ENCODE results near the gene UBTF.
"Not testable (repeated sequence)": the region's sequence is repeated elsewhere in the genome, so short reads cannot be mapped to it uniquely, and the experiment has no call there.

The UBTF gene

DNA sequence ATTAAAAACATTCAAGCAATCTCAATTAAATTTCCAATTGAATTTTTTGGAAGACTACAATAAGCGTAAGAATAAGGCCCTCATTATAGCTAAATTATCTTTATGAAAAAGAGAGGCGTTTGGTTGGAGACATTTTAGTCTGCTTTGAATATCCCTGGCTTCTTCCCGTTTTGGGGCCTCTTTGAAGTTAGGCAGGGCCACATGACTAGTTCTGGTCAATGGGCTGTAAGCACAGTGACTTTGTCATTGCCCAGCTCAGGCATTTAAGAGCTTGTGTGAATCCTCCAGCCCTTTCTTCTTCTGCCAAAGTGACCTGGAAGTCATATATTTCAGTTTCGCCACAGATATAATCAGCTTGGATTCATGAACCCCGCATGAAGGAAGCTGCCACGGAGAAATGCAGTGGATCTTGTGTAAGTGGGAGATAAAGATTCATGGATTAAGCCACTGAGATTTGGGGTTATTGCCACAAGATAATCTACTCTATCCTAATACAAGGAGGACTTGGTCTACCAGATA, 21.7 kb upstream of the UBTF start:
- no peak for DNase-seq

DNA sequence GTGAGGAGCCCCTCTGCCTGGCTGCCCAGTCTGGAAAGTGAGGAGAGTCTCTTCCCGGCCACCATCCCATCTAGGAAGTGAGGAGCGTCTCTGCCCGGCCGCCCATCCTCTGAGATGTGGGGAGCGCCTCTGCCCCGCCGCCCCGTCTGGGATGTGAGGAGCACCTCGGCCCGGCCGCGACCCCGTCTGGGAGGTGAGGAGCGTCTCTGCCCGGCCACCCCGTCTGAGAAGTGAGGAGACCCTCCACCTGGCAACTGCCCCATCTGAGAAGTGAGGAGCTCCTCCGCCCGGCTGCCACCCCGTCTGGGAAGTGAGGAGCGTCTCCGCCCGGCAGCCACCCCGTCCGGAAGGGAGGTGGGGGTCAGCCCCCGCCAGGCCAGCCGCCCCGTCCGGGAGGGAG, 18.4 kb upstream of the UBTF start:
- DNase-seq = not testable (repeated sequence)

DNA sequence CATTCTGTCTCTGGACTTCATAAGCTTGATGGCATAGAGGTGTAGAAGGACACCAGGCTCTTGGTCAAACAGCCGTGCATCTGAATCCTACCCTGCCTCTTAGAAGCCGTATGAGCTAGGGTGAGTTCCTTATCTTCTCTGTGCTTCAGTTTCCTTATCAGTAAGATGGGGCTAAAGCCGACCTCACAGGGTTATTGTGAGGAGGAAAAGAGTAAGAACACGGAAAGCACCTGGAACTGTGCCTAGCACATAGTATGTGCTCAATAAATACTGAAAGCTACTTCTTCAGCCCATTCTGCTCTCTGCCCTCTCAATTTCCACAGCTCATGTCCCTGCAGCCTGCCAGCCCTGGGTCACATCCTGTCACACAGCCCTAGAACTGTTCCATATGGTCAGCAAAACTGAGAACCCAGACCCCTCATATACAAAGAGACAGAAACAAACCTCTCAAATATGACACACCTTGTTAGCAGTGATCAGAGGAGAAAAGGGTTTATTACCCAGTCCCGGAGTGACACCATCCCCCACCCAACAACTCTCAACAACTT, 17.0 kb upstream of the UBTF start:
- no peak for DNase-seq

DNA sequence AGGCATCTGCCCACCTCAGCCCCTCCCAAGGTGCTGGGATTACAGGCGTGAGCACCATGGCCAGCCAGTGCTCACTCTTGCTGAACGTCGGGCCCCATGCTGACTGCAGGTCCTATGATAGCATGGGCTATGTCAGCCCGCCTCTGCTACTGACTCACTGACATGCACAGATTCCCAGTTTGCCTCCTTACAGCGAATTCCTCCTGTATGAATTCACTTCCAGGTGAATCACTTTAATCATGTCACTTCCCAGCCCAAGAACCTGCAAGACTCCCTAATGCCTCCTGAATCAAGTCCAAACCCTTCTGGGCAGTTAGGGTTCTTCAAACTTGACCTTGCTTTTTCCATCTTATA, 16.1 kb upstream of the UBTF start:
- DNase-seq = no peak

DNA sequence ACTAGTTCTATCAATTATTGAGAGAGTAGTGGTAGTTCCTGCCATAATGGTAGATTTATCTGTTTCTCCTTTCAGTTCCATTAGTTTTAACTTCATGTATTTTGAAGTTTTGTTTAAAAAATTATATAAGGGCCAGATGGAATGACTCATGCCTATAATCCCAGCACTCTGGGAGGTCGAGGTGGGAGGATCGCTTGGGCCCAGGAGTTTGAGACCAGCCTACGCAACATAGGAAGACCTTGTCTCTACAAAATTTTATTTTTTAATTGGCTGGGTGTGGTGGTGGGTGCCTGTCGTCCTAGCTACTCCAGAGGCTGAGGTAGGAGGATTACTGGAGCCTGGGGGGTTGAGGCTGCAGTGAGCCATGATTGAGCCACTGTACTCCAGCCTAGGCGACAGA, 14.1 kb upstream of the UBTF start:
- DNase-seq = no peak

DNA sequence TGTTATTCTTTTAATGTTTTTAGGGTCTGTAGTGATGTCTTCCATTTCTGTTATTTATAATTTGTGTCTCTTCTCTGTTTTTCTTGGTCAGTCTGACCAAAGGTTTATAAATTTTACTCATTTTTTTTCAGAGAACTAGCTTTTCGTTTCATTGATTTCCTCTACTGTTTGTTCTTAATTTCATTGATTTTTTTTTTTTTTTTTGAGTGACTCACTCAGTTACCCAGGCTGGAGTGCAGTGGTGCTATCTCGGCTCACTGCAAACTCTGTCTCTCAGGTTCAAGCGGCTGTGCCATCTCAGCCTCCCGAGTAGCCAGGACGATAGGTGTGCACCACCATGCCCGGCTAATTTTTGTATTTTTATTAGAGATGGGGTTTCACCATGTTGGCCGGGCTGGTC, 12.6 kb upstream of the UBTF start:
- no peak for DNase-seq

DNA sequence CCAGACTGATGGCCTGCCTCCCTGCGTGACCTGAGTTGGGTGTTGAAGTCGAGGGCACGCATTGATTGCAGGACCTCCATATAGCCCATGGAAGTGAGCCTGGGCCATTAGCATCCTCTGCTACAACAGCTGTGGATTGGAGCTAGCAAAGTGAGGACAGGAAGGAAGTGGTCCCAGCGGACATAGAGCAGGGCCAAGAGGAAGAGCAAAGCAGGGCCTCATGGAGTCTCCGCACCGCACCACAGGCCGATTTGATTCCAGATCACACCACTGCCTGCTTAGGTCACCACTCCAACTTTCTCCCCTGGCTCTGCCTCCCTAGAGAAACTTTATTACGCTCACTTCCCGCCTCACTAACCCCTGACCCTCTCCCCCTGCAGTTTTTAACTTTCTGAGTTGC, 10.7 kb upstream of the UBTF start:
- no peak for DNase-seq

DNA sequence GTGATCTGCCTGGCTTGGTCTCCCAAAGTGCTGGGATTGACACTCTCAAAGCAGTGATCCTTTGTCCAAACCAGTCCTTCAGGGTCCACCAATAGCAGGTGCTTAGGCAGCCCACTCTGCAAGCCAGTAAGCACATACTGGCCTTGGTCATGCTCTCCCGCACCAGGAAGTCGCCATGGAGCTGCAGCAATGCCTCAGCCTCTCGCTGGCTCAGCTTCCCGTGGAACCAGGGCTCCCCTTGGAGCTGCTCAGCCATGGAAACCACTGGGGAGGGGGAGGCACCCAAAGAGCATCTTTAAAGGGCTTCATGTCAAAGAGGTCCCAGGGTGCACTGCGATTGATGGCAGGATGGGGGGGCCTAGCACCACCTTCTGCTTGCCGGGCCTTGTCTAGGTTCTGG, 9.6 kb upstream of the UBTF start:
- DNase-seq = no peak

DNA sequence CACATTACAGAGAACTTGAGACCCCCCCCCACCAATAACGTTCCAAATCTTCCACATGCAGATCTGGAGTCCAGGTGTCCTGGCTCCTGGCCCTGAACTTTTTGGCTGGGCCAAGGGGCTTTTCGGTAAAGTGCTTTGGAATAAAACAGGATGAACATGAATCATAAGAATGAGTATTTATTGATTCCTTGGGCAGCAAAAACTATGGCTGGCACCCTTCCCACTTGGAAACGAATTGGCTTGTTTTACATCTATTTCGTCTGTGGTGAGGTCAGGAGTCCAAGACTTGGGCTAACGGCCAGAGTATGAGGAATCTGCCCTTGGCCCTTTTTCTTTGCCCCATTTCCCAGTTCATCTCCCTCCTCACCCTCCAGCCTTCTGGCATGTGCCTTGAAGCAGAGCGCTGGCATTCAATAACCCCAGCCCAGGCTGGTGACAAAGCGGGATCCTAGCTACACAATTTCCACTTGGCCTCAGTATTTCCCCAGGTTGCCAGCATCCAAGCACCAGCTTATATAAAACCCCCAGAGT, 4.1 kb upstream of the UBTF start:
- DNase-seq = no peak

DNA sequence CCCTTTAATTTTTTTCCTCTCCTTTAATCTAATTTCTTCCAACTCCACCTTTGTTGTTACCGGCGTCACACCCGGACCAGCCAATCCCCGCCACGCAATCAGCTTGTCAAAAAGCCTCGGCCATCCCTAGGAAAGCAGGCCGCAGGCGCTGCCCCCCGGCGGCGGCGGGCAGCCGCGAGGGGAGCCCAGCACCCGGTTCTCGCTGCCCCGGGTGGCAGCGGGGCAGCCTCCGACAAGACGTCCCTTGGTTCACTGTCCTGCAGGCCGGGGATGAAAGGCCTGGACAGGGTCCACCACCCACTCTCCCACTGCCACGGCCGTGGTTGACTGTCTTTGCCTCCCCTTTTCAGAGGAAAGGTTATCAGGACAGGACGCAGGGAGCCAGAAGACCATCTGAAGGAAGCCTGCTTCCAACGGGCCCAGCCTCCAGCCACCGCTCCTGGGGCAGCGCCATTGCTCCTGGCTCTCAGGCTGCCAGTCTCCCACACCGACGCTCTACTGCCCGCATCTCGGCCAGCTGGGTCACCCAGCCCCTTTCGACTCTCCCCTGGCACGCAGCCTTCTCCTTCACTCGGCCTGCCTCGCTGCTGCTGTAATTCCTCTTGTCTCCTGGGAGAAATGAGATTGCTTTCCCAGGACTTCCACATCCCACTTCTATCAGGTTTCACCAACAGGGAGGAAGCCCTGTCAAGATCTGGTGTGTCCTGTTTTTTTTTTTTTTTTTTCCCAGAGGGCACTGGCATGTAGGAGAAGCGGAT, 2.8 kb upstream of the UBTF start:
- peak; percentile 87 for DNase-seq

DNA sequence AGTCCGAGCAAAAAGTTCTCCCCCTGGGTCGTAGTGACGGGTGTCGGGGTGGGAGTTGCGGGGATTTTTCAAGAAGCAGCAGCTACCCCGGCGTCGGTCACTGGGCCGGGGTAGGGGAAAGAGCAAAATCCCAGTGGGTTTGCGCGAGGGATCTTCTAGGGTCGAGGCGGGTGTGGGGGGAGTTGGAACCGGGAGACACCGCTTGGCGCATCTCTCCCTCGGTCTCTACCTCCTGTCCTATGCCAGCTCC, 2.3 kb upstream of the UBTF start:
- DNase-seq = no peak

DNA sequence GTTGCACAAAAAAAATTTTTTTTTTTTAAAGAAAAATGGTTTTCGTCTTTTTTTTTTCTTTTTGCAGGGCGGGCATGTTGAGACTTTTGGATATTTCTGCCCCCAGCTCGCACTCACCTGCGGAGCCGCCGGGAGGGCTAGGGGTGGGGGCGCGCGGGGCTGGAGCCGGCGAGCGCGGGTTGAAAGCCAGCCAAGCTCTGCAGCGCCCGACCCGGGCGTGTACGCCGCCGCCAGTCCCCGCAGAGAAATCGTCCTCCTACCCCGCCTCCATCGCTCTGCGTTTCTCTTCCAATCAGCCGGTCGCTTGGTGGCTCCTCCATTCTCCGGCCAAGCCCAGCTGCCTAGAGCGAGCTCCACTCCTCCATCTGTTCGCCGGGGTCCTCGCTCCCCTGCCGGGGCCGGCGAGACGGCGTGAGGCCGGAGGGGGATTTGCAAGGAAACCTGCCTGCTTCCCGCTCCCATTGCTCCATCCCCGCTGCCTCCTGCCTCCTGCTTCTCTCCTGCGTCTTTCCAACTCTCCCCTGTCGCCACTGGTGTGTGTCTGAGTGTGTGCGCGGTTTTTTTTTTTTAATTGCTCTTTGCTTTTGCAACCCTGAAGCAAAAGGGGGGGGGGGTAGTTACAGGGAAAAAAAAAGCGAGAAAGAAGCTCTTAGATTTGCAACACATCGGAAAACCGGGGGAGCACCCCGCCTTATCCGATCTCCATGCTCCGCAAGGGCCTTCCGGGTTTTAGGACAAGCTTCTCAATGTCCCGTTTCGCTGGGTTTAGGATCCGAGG, 1.8 kb upstream of the UBTF start:
- peak; percentile 92 for DNase-seq

DNA sequence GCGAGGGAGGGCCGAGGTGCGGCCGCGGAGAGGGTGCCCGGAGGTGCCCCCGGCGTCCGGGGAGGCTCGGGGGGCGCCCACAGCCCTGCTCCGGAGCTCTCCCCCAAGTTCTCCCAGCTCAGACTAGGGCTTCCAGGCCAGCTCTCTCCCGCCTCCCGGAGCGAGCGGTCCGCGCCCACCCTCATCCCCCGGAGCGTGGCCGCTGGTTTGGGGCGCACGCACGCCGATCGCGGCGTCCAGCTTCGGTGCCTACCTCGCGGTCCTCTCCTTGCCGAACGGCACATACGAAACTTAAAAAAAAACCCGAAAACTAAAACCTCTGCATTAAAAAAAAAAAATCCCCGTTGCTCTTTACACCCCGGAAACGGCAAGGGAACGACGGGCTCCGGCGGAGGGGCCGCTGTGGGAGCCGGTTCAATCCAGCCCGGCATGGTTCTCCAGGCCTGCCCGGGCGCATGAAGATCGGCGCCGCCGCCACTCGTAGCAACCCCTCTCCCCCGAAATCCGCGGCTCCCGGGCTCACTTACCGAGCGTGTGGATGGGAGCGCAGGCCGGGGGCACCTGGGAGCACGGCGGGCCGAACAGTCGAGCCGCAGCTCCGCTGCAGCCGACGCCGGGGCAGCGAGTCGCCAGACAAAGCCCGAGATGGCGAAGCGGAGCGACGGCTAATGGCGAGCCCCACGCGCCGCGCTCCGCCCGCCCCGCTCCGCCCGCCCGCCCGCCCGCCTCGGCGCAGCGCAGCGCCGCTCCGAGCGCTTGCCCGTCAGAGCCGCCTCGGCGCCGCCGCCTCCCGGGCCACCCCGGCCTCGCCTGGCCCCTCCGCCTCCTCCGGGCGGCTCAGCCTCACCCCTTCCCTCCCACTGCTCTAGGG, 973 bp upstream of the UBTF start:
- DNase-seq = peak; percentile 85

DNA sequence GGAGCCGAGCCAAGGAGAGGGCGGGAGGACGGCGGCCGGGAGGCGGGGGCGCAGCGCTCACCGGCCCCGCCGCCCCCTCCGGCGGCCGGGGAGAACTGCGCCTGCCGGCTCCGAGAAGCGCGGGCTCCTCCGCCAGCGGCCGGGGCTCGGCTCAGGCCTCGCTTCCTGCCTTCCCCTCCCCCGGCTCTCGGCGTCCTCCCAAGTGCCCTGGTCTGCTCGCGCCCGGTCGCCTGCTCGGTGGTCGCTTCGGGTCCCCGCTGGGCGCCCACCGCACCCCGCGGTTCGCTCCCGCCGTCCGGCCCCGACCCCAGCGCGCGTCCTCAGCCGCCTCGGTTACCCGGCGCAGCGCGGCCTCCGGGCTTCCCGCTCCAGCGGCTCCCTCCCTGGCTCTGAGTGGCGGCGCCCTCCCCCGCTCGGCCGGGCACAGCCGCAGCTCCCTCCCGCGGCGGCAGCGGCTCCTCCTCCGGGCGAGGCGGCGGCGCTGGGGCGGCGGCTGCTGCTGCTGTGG, 313 bp downstream of the UBTF start:
- peak; percentile 67 for DNase-seq

DNA sequence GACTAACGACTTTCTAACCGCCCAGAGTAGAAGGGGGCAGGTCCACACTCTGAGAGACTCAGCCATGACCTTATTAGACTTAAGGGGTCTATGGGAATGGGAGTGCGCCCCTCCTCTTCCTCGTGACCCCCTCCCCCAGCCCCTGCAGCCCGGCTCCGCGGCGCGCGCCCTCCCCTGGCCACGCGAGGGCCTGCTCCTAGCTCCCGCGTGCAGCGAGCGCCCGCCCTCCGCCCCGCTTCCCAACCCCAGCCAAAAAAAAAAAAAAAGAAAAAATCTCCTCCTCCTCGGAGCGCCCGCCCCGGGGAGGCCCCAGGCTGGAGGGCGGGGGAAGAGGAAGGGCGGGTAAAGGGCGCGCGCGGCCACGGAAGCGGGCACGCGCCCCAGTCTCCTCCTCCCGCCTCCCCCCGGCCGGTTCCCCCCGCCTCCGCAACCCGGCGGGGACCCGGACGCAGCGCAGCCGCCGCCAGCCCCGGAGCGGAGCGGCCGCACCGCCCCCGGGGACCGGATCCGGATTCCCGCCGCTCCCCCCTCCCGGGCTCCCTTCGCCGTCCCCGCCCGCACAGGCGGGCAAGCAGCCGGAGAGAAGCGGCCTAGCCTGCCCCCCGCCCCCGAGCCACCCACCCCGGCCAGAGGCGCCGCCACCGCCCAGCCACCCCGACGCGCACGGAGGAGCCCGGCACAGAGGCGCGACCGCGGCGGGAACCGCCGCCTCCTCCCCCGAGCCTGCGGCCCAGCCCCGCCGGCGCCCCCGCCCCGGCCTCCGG, 949 bp downstream of the UBTF start:
- peak; percentile 91 for DNase-seq

DNA sequence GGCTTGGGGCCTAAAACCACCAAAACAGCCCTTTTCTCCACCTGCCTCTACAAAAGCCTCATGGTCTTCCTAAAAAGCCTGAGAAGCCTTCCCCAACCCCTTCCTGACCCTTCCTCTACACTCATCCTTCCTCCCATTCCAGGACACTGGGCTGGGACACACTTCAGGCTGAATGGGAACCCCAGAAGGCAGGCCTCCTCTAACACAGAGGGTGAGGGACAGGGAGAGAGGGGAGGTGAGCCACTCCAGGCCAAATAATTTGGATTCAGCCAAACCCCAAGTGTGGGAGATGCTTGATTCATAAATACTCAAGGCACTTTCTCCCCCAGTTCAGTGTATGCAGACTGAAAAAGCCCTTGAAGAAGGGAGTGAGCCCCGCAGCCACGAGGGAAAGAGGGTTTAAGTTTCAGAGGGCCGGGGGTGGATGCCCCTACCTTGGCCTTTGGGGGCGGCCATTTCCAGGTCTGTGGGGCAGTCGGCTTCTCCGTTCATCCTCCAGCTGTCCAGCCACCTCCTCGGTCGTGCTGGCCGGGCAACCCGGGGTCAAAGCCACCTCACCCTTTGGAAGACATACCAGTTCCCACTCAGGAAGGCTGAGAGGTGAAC, 1.6 kb downstream of the UBTF start:
- DNase-seq = no peak

DNA sequence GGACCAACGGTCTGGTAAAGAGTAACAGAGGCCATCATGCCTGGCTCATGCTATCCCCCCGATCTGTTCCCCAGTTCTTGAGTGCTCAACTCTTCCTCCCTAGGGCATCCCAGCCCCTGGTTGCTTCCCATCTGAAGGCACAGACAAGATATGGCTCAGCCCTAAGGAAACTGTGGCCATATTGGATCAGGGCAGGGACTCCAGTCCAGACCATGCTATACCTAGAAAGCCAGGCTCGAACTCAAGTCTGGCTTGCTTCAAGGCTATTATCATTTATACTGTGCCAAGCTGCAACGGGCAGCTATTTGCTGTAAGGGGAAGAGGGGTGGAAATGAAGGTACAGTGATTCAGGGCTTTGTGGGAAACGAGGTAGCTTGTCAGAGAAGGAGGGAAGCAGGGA, 2.8 kb downstream of the UBTF start:
- DNase-seq = no peak

DNA sequence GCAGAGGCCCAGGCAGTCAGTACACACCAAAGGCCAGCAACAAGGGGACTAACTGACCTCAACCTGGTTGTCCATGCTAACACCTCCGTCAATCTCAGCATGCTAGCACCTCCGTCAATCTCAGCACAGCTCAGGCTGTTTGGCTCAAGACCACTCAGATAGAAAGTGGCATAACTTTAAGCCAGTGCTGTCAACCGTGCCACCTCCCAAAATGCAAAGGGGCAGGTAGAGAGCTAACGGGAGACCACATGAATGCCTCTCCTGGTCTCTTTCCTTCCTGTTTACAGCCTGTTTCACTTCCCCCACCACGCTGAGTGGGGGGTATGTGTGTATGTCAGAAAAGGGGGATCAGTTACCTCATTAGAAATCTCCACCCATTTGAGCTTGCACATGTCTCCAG, 3.3 kb downstream of the UBTF start:
- no peak for DNase-seq

DNA sequence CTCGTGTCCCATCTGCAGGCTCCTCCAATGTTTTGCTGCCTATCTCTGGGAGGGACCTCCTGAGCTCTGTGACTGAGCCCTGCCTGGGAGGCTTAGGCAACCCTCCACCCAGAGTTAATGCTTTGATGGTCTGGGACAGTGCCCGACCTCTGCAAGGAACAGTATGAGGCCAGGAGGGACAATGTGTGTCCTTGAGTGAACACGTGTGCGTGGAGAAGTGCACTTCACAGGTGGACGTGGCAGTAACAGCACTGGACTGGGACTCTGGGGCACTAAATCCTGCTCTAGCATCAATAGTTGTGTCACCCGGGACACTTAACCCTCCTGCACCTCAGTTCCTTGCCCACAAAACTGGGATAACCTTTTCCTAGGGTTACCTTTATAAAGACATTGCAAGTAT, 4.6 kb downstream of the UBTF start:
- DNase-seq = no peak

DNA sequence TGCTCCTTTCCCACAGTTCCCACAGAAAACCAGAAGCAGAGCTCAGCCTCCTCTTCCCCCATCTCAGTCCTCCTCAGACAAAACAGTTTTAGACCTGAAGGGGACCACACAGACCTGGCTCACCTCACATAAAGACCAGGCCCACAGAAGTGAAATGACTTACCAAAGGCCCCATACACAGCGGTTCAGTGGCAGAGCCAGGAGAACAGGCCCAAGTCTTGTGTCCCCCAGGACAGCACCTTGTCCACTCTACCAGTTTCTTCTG, 5.3 kb downstream of the UBTF start:
- no peak for DNase-seq

DNA sequence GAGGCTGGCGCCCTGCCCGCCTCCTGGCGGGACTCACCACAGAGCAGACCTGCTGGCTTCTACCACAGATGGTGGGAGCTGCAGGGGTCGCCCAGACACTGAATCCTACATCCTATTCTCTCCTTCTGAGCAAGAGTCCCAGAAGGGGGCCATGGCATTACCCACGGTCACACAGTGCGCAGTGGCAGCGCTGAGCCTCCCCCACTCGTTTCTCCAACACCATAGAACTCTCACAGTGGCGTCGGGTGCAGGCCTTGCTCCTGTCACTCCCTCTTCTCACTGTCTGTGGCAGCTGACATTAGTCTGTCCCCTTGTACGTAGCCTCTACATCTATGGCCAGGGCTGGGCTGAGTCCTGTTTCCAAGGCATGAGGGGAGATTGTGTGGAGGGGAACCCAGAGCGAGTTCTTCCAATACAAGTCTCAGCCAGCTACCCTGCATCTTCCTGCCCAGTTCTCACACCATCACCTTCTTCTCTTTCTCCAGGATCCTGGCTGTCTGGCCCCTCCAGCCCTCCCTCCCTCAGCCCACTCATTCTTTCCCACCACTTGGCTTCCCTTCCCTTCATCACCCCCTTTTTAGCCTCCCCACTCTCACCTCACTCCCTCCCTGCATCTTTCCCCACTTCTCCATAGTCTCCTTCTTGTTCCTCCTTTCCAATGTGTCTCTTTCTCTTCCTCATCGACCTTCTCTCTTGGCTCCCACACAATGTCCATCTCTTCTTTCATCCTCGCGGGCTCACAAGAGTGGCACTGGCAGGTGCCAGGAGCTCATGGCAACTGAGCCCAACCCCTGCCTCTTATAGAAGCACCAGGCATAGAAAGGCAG, 5.9 kb downstream of the UBTF start:
- DNase-seq = no peak
